Naive B cell (primary cell): ENCODE data around the gene NLRC3. TPM values are rescaled to one million over a fixed set of nuclear protein-coding genes. Genes with fewer than 3 reads are reported as not detected.
"Not testable (repeated sequence)": the region's sequence is repeated elsewhere in the genome, so short reads cannot be mapped to it uniquely, and the experiment has no call there.

Experiments
- ATAC-seq, 2 donors: fragments of 150-1000 bp; cut with Tn5 transposase; 2 replicates each; pipeline ENCODE4 v1.10.0; 2021; ENCODE audit warnings: low read depth in 2 of 2, mild to moderate bottlenecking in 2 of 2, moderate library complexity in 2 of 2
- DNase-seq: peaks from one replicate; pipeline ENCODE4 v3.0.0; 2022
- H3K27ac Mint-ChIP-seq, 6 donors: one replicate each; pipeline ENCODE4 v1.8.0; 2020 to 2022; ENCODE audit warnings: mild to moderate bottlenecking in 6 of 6, mixed read lengths in 6 of 6, moderate library complexity in 5 of 6, inconsistent platforms in 2 of 6
- H3K27me3 Mint-ChIP-seq, 3 donors: one replicate each; pipeline ENCODE4 v1.8.0; 2021 to 2022; ENCODE audit warnings: mixed read lengths in 3 of 3, mild to moderate bottlenecking in 1 of 3
- H3K36me3 Mint-ChIP-seq, 2 donors: one replicate each; pipeline ENCODE4 v1.8.0; 2020 to 2022; ENCODE audit warnings: mixed read lengths in 2 of 2, inconsistent platforms in 1 of 2, mild to moderate bottlenecking in 1 of 2
- H3K4me1 Mint-ChIP-seq, 3 donors: one replicate each; pipeline ENCODE4 v1.8.0; 2020 to 2022; ENCODE audit warnings: mixed read lengths in 3 of 3, inconsistent platforms in 1 of 3, mild to moderate bottlenecking in 1 of 3, moderate library complexity in 1 of 3
- H3K4me3 Mint-ChIP-seq, 8 donors: one replicate each; pipeline ENCODE4 v1.8.0; 2020 to 2022; ENCODE audit warnings: mild to moderate bottlenecking in 8 of 8, mixed read lengths in 8 of 8, moderate library complexity in 8 of 8, inconsistent platforms in 2 of 8
- H3K9me3 Mint-ChIP-seq, 7 donors: one replicate each; pipeline ENCODE4 v1.8.0; 2020 to 2022; ENCODE audit warnings: mixed read lengths in 7 of 7, mild to moderate bottlenecking in 5 of 7, inconsistent platforms in 2 of 7, moderate library complexity in 1 of 7
- polyA plus RNA-seq, 6 donors: library from polyadenylated mRNA; unstranded; fragments of 300-500 nt; fragmentation: Illumina TruSeq; gene quantifications; one replicate each; pipeline ENCODE4 v1.2.3, GENCODE V29; 2021; ENCODE audit warnings: low read depth in 6 of 6

Gene NLRC3, protein sequence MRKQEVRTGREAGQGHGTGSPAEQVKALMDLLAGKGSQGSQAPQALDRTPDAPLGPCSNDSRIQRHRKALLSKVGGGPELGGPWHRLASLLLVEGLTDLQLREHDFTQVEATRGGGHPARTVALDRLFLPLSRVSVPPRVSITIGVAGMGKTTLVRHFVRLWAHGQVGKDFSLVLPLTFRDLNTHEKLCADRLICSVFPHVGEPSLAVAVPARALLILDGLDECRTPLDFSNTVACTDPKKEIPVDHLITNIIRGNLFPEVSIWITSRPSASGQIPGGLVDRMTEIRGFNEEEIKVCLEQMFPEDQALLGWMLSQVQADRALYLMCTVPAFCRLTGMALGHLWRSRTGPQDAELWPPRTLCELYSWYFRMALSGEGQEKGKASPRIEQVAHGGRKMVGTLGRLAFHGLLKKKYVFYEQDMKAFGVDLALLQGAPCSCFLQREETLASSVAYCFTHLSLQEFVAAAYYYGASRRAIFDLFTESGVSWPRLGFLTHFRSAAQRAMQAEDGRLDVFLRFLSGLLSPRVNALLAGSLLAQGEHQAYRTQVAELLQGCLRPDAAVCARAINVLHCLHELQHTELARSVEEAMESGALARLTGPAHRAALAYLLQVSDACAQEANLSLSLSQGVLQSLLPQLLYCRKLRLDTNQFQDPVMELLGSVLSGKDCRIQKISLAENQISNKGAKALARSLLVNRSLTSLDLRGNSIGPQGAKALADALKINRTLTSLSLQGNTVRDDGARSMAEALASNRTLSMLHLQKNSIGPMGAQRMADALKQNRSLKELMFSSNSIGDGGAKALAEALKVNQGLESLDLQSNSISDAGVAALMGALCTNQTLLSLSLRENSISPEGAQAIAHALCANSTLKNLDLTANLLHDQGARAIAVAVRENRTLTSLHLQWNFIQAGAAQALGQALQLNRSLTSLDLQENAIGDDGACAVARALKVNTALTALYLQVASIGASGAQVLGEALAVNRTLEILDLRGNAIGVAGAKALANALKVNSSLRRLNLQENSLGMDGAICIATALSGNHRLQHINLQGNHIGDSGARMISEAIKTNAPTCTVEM
- 10 to 100 TPM in 4 of 6 donors, 1 to 10 TPM in 2; 7.9 to 20.8 (median 11.2) TPM for polyA plus RNA-seq

DNA sequence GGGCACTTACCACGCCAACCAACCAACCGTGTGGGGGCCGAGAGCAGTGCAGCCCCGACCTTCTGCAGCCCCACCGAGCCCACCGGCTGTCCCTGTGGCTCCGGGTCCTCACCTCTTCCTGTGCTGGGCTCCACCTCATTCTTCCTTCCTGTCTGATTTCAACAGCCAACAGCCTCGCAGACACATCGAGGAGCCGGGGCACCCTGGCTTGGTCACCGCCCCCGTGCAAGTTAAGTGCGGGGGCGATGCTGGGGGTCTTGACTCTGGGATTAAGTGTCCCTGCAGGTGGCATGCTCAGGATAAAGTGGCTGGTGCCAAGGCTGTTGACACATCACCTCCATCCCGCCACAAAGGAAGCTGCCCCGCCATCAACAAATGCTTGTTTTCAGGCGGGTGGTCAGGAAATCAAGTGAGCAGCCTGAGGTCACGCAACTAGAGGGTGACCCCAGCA, at the start of gene NLRC3:
Gene NLRC3, minus strand, starts transcription at position 102 of the 451 bp plus-strand sequence. CDS start 12,367 bp downstream, outside the sequence.
- no peaks in the 10 kb centered on the region for H3K27me3 Mint-ChIP-seq
- ATAC-seq (peak; percentile 44 to 54), DNase-seq (peak; percentile 39)
- H3K9me3 Mint-ChIP-seq, result no peaks in the 10 kb centered on the region
- H3K36me3 Mint-ChIP-seq, result no peaks in the 10 kb centered on the region
- peak within 1 kb of the TSS; percentile 95 to 100 (median 98) for H3K4me3 Mint-ChIP-seq
- H3K4me1 Mint-ChIP-seq, result peaks cover 43 to 76% (median 69%) of the 10 kb centered on the region in 3 donors
- H3K27ac Mint-ChIP-seq, result peak within 1 kb of the TSS; percentile 91 to 97 (median 96)

DNA sequence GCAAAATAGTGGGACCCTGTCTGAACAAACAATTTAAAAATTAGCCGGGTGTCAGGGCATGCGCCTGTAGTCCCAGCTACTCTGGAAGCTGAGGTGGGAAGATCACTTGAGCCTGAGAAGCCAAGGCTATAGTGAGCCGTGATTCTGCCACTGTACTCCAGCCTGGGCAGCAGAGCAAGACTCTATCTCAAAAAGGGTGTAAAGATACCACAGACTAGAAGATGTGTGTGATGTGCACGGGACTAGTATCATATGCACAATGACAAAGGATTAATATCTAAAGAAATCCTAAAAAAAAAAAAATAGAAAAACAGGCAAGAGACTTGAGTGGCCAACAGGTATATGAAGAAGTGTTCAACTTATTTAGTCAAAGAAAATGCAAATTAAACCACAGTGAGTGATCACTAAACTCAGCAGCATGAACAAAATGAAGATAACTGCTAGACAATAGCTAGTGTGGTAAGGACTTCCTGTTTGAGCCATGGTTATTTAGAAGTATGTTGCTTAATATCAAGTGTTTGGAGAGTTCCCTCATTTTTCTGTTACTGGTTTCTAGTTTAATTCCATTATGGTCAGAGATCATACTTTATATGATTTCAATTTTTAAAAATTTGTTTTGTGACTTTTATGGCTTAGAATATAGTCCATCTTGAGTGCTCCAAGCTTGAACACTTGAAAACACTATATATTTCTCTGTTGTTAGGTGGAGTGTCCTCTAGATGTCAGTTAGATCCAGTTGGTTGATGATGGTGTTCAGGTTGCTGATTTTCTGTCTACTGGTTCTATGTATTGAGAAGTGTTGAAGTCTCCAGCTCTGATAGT, 48.9 kb upstream of the NLRC3 start:
- Mint-ChIP-seq H3K4me1 (peaks cover 18 to 44% (median 37%) of the 10 kb centered on the region in 3 donors), H3K9me3 (no peaks in the 10 kb centered on the region), H3K36me3 (no peaks in the 10 kb centered on the region), H3K27me3 (no peaks in the 10 kb centered on the region), H3K27ac (peak overlapping the region; percentile 37 to 95 (median 82)), H3K4me3 (peak overlapping the region in 7 of 8 donors; percentile 26 to 72 (median 41))
- DNase-seq (peak; percentile 33), ATAC-seq (peak; percentile 89)

DNA sequence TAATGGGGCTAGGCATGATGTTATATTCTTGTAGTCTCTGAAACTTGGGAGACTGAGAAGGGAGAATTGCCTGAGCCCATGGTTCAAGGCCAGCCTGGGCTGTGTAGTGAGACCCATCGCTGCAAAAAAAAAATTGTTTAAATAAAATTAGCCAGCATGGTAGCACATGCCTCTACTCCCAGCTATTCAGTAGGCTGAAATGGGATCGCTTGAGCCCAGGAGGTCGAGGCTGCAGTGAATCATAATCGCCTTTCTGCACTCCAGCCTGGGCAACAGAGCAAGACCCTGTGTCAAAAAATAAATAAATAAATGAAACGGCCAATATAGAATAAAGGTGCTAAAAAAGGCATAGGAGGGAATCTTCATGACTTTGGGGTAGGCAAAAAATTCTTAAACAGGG, 48.1 kb upstream of the NLRC3 start:
- H3K4me3 Mint-ChIP-seq, result peak overlapping the region in 3 of 8 donors; percentile 41 to 72 (median 55)
- H3K27ac Mint-ChIP-seq, result peak overlapping the region in 2 of 6 donors; percentile 37 to 95
- ATAC-seq (no peak), DNase-seq (no peak)
- H3K27me3 Mint-ChIP-seq, result no peaks in the 10 kb centered on the region
- H3K9me3 Mint-ChIP-seq, result no peaks in the 10 kb centered on the region
- peaks cover 18 to 44% (median 37%) of the 10 kb centered on the region in 3 donors for H3K4me1 Mint-ChIP-seq
- H3K36me3 Mint-ChIP-seq, result no peaks in the 10 kb centered on the region

DNA sequence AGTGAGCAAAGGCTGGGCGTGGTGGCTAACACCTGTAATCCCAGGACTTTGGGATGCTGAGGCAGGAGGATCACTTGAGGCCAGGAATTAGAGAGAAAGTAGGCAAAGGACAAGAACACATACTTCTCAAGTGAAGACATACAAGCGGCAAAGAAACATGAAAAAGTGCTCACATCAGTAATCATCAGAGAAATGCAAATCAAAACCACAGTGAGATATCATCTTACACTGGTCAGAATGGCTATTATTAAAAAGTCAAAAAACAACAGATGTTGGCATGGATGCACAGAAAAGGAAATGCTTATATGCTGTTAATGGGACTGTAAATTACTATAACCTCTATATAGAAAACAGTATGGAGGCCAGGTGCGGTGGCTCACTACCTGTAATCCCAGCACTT, 46.4 kb upstream of the NLRC3 start:
- Mint-ChIP-seq H3K9me3 (no peaks in the 10 kb centered on the region), H3K27me3 (no peaks in the 10 kb centered on the region), H3K4me3 (peak overlapping the region in 2 of 8 donors; percentile 11 to 36), H3K36me3 (no peaks in the 10 kb centered on the region), H3K4me1 (peaks cover 18 to 45% (median 37%) of the 10 kb centered on the region in 3 donors), H3K27ac (peak overlapping the region in 3 of 6 donors; percentile 42 to 87 (median 58))
- no peak for ATAC-seq
- no peak for DNase-seq

DNA sequence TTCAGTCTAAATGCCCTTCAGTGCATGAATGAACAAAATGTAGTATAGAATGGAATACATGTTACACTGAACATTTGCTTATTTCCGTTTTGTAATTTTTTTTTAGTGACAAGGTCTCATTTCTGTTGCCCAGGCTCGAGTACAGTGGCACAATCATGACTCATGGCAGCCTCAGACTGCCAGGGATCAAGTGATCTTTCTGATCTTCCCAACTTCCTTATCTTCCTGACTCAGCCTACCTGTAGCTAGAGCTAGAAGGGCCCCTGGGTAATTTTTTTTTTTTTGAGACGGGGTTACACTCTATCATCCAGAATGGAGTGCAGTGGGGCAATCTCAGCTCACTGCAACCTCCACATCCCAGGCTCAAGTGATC, 41.6 kb upstream of the NLRC3 start:
- Mint-ChIP-seq H3K4me1 (peaks cover 18 to 34% (median 18%) of the 10 kb centered on the region in 3 donors), H3K9me3 (no peaks in the 10 kb centered on the region), H3K36me3 (peaks cover 0 to 8% of the 10 kb centered on the region in 2 donors), H3K27me3 (no peaks in the 10 kb centered on the region), H3K27ac (peak overlapping the region in 1 of 6 donors; percentile 81), H3K4me3 (no peak overlapping the region)
- no peak for DNase-seq
- no peak for ATAC-seq

DNA sequence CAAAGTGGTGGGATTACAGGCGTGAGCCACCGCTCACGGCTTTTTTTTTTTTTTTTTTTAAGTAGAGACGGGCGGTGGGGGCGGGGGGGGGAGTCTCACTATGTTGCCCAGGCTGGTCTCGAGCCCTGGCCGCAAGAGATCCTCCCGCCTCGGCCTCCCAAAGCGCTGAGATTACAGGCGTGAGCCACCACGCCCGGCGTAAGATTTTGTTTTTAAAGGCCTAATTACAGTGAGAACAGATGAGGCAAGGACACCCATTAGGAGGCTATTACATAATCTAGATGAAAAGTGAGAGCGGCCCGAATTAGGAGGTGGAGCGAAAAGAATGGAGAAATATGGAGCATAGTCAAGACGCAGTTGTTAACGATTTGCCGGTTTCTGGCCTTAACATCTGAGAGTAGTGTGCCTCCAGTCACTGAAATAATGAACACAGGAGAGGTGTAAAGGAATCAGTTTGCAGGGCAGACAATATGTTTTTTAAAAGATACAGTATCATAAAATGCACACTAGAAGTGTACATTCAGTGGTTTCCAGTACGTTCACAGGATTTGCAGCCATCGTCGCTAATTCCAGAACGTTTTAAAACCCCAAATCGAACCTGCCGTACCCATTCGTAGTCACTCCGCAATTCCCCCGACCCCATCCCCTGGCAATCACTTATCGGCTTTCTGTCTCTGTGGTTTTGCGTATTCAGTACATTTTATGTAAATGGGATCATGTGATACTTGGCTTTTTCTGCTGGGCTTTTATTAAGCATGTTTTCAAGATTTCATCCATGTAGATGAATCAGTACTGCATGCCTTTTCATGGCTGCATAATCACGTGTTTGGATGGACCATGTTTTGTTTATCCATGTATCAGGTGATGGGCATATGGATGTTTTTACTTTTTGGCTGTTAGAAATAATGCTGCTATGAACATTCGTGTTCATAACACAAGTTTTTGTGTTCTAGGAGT, 35.6 kb upstream of the NLRC3 start:
- Mint-ChIP-seq H3K4me1 (peaks cover 41 to 49% (median 42%) of the 10 kb centered on the region in 3 donors), H3K36me3 (peaks cover 0 to 8% of the 10 kb centered on the region in 2 donors), H3K27me3 (no peaks in the 10 kb centered on the region), H3K9me3 (no peaks in the 10 kb centered on the region), H3K4me3 (peak overlapping the region; percentile 95 to 100 (median 99)), H3K27ac (peak overlapping the region; percentile 17 to 98 (median 95))
- ATAC-seq (no peak), DNase-seq (no peak)

DNA sequence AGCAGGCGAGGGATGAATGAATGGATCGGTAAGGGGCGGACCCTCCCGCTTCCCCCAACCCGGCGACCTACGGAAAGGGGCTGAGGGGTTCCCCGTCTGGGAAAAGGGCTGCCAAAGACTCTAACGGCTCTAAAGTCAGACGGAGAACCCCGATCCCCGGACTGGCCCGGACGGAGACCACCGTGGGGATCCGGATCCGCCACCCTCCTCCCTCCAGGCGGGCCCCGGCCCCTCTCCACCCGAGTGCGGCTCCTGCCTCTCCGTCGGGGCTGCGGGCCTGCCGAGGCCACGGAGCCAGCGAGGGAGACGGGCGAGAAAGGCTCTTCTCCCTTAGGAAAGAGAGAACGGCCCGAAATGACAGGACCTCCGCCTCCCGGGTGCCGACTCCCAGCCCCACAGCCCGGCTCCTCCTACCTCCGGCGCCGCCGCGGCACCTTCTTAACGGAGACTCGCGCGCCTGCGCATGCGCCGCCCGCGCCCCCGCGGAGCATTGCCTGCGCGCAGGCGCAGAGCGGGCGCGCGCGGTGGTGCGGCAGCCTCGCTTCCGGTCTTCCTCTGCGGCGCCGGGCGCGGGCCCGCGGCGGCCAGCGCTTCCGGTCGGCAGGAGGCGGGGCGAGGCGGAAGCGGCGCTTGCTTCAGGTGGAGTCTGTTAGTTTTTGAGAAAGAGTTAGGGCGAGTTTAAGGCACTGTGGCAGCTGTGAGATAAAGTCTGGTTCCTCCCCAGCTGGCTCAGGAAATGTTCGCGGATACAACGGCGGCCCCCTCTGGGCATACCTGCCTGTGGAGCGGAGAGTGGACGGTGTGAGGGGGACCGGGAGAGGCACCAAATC, 34.2 kb upstream of the NLRC3 start, which contains the start of gene SLX4:
Gene SLX4, minus strand, starts transcription at position 461 of the 830 bp plus-strand sequence. CDS start 2,642 bp downstream, outside the sequence.
- peaks cover 51 to 60% (median 55%) of the 10 kb centered on the region in 3 donors for H3K4me1 Mint-ChIP-seq
- DNase-seq (peak; percentile 94), ATAC-seq (peak; percentile 85)
- no peaks in the 10 kb centered on the region for H3K27me3 Mint-ChIP-seq
- H3K27ac Mint-ChIP-seq, result peak within 1 kb of the TSS; percentile 93 to 99 (median 98)
- peaks cover 0 to 11% of the 10 kb centered on the region in 2 donors for H3K36me3 Mint-ChIP-seq
- H3K4me3 Mint-ChIP-seq, result peak within 1 kb of the TSS; percentile 95 to 100 (median 99)
- H3K9me3 Mint-ChIP-seq, result no peaks in the 10 kb centered on the region

DNA sequence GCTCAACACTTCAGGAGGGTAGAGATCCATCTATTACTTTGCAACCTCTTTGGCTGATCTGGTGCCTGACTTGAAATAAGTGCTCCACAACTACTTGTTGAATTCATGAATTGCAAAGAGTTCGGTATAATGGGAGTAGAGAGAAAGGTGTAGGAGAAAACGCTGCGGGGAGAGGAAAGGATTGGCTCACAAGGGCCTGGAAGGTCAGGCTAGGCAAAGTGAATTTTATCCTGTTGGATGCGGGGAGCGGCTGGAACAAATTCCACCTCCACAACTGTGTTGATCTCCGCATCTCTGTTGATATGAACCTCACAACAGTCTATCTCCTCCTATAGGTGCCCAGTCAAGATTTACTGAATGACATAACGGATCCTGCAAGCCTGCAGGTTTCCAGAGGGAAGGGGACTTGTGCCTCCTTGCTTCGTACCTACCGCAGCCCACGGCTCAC, 33.5 kb upstream of the NLRC3 start:
- Mint-ChIP-seq H3K4me1 (peaks cover 51 to 64% (median 57%) of the 10 kb centered on the region in 3 donors), H3K27ac (peak overlapping the region in 5 of 6 donors; percentile 24 to 96 (median 65))
- no peak for ATAC-seq

DNA sequence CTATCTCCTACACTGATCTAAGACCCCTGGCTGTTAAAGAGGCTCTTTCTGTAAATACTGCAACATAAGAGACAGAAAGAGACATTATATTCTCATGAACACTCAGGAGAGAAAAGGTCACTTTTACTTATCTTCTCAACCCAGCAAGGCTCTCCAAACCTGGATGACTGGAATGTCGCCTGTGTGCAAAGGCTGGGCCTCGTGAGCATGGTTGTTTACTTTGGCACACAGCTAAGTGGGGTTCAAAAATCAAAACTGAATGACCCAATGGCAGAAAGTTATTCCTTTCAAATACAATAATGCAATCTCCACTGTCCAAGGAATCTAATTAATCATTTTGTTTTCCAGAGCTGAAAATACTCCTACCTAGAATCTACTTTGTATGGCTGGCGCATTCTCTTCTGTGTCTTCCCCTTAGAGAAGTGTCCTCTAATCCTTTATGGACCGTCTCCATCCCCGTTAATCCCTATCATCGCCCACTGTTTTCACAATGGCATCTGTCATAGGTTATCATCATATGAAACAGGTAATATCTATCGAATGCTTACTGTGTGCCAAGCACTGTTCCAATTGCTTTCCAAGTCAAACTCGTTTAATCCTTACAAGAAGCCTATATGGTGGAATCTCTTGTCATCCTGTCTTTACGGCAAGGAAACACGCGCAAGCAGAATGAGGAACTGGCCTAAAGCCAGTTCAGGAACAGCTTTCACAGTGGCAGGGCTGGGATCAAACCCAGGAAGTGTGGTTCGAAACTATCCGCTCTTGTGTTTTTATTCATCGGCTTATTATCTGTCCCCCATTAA, 32.9 kb upstream of the NLRC3 start:
- Mint-ChIP-seq H3K27me3 (no peaks in the 10 kb centered on the region), H3K27ac (peak overlapping the region in 4 of 6 donors; percentile 22 to 96 (median 56)), H3K9me3 (no peaks in the 10 kb centered on the region), H3K4me3 (peak overlapping the region; percentile 95 to 100 (median 99)), H3K36me3 (peaks cover 0 to 11% of the 10 kb centered on the region in 2 donors), H3K4me1 (peaks cover 47 to 60% (median 57%) of the 10 kb centered on the region in 3 donors)
- ATAC-seq (no peak), DNase-seq (no peak)

More for the DNA sequence above, 33.5 kb upstream of the NLRC3 start:
- Mint-ChIP-seq H3K4me3 (peak overlapping the region; percentile 95 to 100 (median 99)), H3K36me3 (peaks cover 0 to 14% of the 10 kb centered on the region in 2 donors), H3K9me3 (no peaks in the 10 kb centered on the region), H3K27me3 (no peaks in the 10 kb centered on the region)
- DNase-seq, result no peak

DNA sequence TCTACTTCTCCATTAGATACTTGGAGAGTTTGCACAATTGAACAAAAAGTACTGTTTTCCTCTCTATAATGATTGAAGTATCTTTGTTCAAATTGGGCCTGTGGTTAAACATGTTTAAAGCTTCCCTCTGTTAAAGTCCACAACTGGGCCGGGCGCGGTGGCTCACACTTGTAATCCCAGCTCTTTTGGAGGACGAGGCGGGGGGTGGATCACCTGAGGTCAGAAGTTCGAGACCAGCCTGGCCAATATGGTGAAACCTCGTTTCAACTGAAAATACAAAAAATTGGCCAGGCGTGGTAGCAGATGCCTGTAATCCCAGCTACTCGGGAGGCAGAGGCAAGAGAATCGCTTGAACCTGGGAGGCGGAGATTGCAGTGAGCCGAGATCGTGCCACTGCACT, 31.8 kb upstream of the NLRC3 start:
- DNase-seq, ATAC-seq, H3K36me3 Mint-ChIP-seq, H3K27me3 Mint-ChIP-seq, H3K27ac Mint-ChIP-seq, H3K9me3 Mint-ChIP-seq: not testable (repeated sequence)
- Mint-ChIP-seq H3K4me1 (peaks cover 40 to 52% (median 51%) of the 10 kb centered on the region in 3 donors), H3K4me3 (peak overlapping the region in 2 of 8 donors; percentile 12 to 97)
